OCI-LY1 (cell line): ENCODE measurements around the gene FCN1.

Source experiments
- H2AFZ ChIP-seq: fragments of 200-600 bp; sonication (generic), shearing (Covaris generic); 2 replicates; pipeline ENCODE4 v1.6.0; 2014; ENCODE audit warnings: antibody characterized with exemption, mild to moderate bottlenecking, low read length
- H3F3A ChIP-seq: fragments of 200-600 bp; sonication (generic), shearing (Covaris generic); 2 replicates; pipeline ENCODE4 v1.6.0; 2014; ENCODE audit warnings: mild to moderate bottlenecking, antibody characterized with exemption, low read length, moderate library complexity; ENCODE audit not compliant: insufficient read depth
- H3K27ac ChIP-seq: fragments of 200-600 bp; sonication (generic); 2 replicates; pipeline ENCODE4 v1.5.1; 2014; ENCODE audit warnings: low read length, mixed run types, mild to moderate bottlenecking, low read depth; ENCODE audit not compliant: poor library complexity, severe bottlenecking
- H3K27me3 ChIP-seq: fragments of 200-600 bp; sonication (generic); 2 replicates; pipeline ENCODE4 v1.6.0; 2014; ENCODE audit warnings: antibody characterized with exemption, mild to moderate bottlenecking, low read length, moderate library complexity; ENCODE audit not compliant: insufficient read depth
- H3K36me3 ChIP-seq: fragments of 200-600 bp; sonication (generic); 2 replicates; pipeline ENCODE4 v1.6.1; 2014; ENCODE audit warnings: mild to moderate bottlenecking, antibody characterized with exemption, low read length, moderate library complexity, mixed read lengths; ENCODE audit not compliant: insufficient read depth
- H3K4me1 ChIP-seq: fragments of 200-600 bp; sonication (generic); 2 replicates; pipeline ENCODE4 v1.5.1; 2014; ENCODE audit warnings: mild to moderate bottlenecking, low read length, moderate library complexity; ENCODE audit not compliant: insufficient read depth, severe bottlenecking
- H3K4me2 ChIP-seq: fragments of 200-600 bp; sonication (generic), shearing (Covaris generic); 2 replicates; pipeline ENCODE4 v1.6.1; 2014; ENCODE audit warnings: low read length
- H3K4me3 ChIP-seq: fragments of 200-600 bp; sonication (generic); 2 replicates; pipeline ENCODE4 v1.5.1; 2014; ENCODE audit warnings: low read length, low read depth, mild to moderate bottlenecking, mixed read lengths; ENCODE audit not compliant: poor library complexity, severe bottlenecking
- H3K79me2 ChIP-seq: fragments of 200-600 bp; shearing (Covaris generic); 2 replicates; pipeline ENCODE4 v1.6.1; 2016; ENCODE audit warnings: mixed run types, low read length, mixed read lengths; ENCODE audit not compliant: insufficient read depth
- H3K9ac ChIP-seq: fragments of 200-600 bp; sonication (generic), shearing (Covaris generic); 2 replicates; pipeline ENCODE4 v1.6.1; 2014; ENCODE audit warnings: mild to moderate bottlenecking, low read length, mixed read lengths
- H3K9me2 ChIP-seq: fragments of 200-600 bp; sonication (generic), shearing (Covaris generic); 2 replicates; pipeline ENCODE4 v1.6.1; 2014; ENCODE audit warnings: low read depth, mild to moderate bottlenecking, low read length, mixed read lengths
- H3K9me3 ChIP-seq: fragments of 200-600 bp; shearing (Covaris generic); 2 replicates; pipeline ENCODE4 v1.6.1; 2014; ENCODE audit warnings: low read length, mixed read lengths
- H4K20me1 ChIP-seq: fragments of 200-600 bp; sonication (generic), shearing (Covaris generic); 2 replicates; pipeline ENCODE4 v1.6.0; 2016; ENCODE audit warnings: mild to moderate bottlenecking, low read length; ENCODE audit not compliant: insufficient read depth
- EZH2 ChIP-seq: fragments of 200-600 bp; sonication (generic), shearing (Covaris generic); IDR thresholded peaks from 2 replicates; pipeline ENCODE4 v1.8.0; 2017; ENCODE audit warnings: borderline replicate concordance, mixed run types, mild to moderate bottlenecking, antibody characterized with exemption, low read length, moderate library complexity, mixed read lengths
- TF ChIP-seq, protein P1 (sequence below): fragments of 200-600 bp; sonication (generic), shearing (Covaris generic); IDR thresholded peaks from 2 replicates; pipeline ENCODE4 v1.5.1; 2017; ENCODE audit warnings: mild to moderate bottlenecking, antibody characterized with exemption, low read length, moderate library complexity, mixed read lengths

The FCN1 gene

DNA sequence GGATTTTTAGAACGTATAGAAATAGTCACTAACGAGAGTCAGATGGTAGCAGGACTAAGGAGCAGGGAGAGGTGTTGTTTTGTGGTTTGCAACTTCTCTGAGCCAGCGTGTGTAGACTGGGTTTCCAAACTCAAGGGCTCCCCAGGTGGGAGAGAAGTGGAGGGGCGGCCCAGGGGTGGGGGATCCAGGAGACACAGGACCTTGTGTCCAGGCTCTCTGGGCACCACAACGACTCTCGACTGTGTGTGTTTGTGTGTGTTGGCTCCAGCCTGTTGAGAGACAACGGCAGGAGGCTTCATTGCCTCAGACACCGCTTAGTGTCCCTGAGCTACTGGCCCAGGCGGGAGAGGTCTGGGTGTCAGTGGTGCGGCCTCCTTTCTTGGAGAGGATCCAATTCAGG is 934 bp upstream of the FCN1 start:
- no peak overlapping the region for H2AFZ ChIP-seq
- H3K9me2 ChIP-seq = no peaks in the 10 kb centered on the region
- H3K4me1 ChIP-seq = peaks cover 3% of the 10 kb centered on the region
- no peaks in the 10 kb centered on the region for H3F3A ChIP-seq
- TF ChIP-seq EZH2 = no peak
- TF ChIP-seq, protein P1, sequence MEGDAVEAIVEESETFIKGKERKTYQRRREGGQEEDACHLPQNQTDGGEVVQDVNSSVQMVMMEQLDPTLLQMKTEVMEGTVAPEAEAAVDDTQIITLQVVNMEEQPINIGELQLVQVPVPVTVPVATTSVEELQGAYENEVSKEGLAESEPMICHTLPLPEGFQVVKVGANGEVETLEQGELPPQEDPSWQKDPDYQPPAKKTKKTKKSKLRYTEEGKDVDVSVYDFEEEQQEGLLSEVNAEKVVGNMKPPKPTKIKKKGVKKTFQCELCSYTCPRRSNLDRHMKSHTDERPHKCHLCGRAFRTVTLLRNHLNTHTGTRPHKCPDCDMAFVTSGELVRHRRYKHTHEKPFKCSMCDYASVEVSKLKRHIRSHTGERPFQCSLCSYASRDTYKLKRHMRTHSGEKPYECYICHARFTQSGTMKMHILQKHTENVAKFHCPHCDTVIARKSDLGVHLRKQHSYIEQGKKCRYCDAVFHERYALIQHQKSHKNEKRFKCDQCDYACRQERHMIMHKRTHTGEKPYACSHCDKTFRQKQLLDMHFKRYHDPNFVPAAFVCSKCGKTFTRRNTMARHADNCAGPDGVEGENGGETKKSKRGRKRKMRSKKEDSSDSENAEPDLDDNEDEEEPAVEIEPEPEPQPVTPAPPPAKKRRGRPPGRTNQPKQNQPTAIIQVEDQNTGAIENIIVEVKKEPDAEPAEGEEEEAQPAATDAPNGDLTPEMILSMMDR = no peak
- no peak overlapping the region for H3K27ac ChIP-seq
- no peaks in the 10 kb centered on the region for H3K79me2 ChIP-seq
- peaks cover 7% of the 10 kb centered on the region; the same call in 1 of the 2 replicates for H3K36me3 ChIP-seq
- H3K4me2 ChIP-seq = no peak overlapping the region
- no peaks in the 10 kb centered on the region for H4K20me1 ChIP-seq
- H3K4me3 ChIP-seq = no peak overlapping the region
- no peaks in the 10 kb centered on the region; the same call in none of the 2 replicates for H3K27me3 ChIP-seq
- no peak overlapping the region for H3K9ac ChIP-seq
- H3K9me3 ChIP-seq = peaks cover 11% of the 10 kb centered on the region

DNA sequence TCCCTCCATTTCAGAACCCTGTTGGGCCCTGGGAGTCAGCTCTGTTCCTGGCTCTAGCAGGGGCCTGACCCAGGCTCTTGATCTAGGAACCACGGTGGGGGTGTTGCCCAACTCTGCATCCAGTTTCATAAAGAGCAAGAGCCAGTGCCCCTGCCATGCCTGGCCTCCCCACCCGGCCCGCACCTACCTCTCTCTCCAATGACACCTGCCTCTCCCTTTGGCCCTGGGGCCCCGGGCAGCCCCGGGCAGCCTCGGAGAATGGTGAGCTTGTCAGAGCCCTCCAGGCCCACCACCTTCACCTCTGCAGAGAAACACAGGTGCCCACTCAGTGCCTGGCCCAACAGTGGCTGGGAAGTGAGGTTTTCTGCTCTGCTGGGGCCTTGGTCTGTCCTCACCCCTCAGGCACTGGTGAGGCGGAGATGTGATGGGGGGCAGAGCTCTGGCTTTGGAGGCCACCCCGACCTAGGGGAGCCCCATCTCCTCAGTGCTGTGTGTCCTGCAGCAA is 1.5 kb downstream of the FCN1 start:
- Histone ChIP-seq H3K9ac (no peak overlapping the region), H2AFZ (no peak overlapping the region), H3K4me1 (peaks cover 3% of the 10 kb centered on the region), H3F3A (no peaks in the 10 kb centered on the region), H3K79me2 (no peaks in the 10 kb centered on the region), H4K20me1 (no peaks in the 10 kb centered on the region), H3K27ac (no peak overlapping the region), H3K27me3 (no peaks in the 10 kb centered on the region; the same call in none of the 2 replicates), H3K9me2 (no peaks in the 10 kb centered on the region), H3K4me2 (no peak overlapping the region), H3K4me3 (no peak overlapping the region), H3K9me3 (peaks cover 11% of the 10 kb centered on the region), H3K36me3 (peaks cover 7% of the 10 kb centered on the region; the same call in 1 of the 2 replicates)
- TF ChIP-seq EZH2 = no peak
- TF ChIP-seq, protein P1 = no peak

DNA sequence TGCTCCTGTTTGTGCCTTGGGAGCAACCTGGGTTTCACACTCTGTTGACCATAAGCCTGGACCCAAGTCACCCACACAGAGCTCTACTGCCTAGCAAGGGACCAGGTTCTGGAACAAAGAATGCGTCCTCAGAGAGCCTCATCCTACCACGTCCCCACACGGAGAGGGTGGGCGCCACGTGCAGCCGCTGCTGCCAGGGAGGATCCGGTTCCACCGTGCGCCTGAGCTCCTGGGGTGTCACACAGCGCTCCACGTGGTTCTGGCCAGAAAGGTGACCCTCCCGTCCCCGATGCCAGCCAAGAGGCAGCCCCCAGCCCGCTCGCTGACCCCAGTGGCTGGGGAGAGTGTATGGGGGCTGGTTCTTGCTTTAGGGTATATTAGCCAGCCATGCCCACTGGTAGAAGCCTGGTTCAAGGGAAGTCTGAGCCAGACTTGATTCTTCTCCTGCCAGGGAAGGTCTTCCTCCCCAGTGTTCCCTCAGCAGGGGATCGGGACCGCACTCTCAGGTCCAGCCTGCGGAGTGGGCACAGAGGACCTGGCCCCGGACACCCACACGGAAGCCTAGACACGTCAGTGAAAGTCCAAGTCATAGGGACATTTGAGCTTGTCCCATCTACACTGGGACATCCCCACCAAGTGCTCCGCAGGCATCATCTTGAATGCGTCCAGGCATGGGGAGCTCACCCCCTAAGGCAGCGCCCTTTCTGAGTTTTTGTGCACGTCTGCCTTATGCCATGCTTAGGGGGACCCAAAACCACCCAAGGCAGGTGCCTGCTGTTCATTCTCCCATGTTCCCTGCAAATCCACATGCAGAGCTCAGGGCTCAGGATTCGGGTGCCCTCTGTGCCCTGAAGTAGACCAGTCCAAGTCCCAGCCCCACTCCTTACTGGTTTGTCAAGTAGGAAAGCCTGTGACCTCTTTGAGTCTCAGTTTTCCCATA is 2.4 kb downstream of the FCN1 start:
- H3F3A ChIP-seq = no peaks in the 10 kb centered on the region
- no peak overlapping the region for H3K27ac ChIP-seq
- no peaks in the 10 kb centered on the region; the same call in none of the 2 replicates for H3K27me3 ChIP-seq
- no peaks in the 10 kb centered on the region for H3K9me2 ChIP-seq
- no peaks in the 10 kb centered on the region for H3K79me2 ChIP-seq
- no peak overlapping the region for H3K4me2 ChIP-seq
- H3K9me3 ChIP-seq = peaks cover 11% of the 10 kb centered on the region
- H2AFZ ChIP-seq = no peak overlapping the region
- no peak for TF ChIP-seq EZH2
- TF ChIP-seq, protein P1 = no peak
- peaks cover 3% of the 10 kb centered on the region for H3K4me1 ChIP-seq
- peaks cover 7% of the 10 kb centered on the region; the same call in 1 of the 2 replicates for H3K36me3 ChIP-seq
- no peak overlapping the region for H3K4me3 ChIP-seq
- no peaks in the 10 kb centered on the region for H4K20me1 ChIP-seq
- no peak overlapping the region for H3K9ac ChIP-seq
